HG02610 (cell line): Measurements from ENCODE around the gene LDLRAD4.

Experiments
- ATAC-seq: cut with Tn5 transposase; IDR thresholded peaks from one replicate; pipeline ENCODE4 v1.9.1; 2021; ENCODE audit warnings: mild to moderate bottlenecking, moderate library complexity; ENCODE audit not compliant: unreplicated experiment

Gene LDLRAD4

GRCh38 chr18:13619505-13620205 lies 401.1 kb downstream of the LDLRAD4 start:
- ATAC-seq, result no peak

GRCh38 chr18:13620206-13620672 lies 401.7 kb downstream of the LDLRAD4 start:
- no peak for ATAC-seq

GRCh38 chr18:13620818-13621445 lies 402.4 kb downstream of the LDLRAD4 start:
- no peak for ATAC-seq

GRCh38 chr18:13621446-13621849 lies 402.9 kb downstream of the LDLRAD4 start:
- ATAC-seq, result no peak

- ATAC-seq, result no peak
These were observed 403.5 kb downstream of the LDLRAD4 start for GRCh38 chr18:13621886-13622619.

GRCh38 chr18:13622751-13623150 lies 404.2 kb downstream of the LDLRAD4 start:
- ATAC-seq, result no peak

GRCh38 chr18:13623348-13623747 lies 404.8 kb downstream of the LDLRAD4 start:
- ATAC-seq, result no peak

GRCh38 chr18:13623871-13624270 lies 405.3 kb downstream of the LDLRAD4 start:
- ATAC-seq, result no peak

- no peak for ATAC-seq
These were observed 406.1 kb downstream of the LDLRAD4 start for GRCh38 chr18:13624563-13625237.

- no peak for ATAC-seq
These were observed 406.8 kb downstream of the LDLRAD4 start for GRCh38 chr18:13625355-13625754.

GRCh38 chr18:13625843-13626543 lies 407.4 kb downstream of the LDLRAD4 start:
- no peak for ATAC-seq

GRCh38 chr18:13626544-13626908 lies 408.0 kb downstream of the LDLRAD4 start:
- no peak for ATAC-seq

- no peak for ATAC-seq
These were observed 409.1 kb downstream of the LDLRAD4 start for GRCh38 chr18:13627639-13628038.

- ATAC-seq, result no peak
These were observed 409.7 kb downstream of the LDLRAD4 start for GRCh38 chr18:13628211-13628610.

- peak; percentile 71 for ATAC-seq
These were observed 411.5 kb downstream of the LDLRAD4 start for GRCh38 chr18:13629841-13630715.

GRCh38 chr18:13630716-13631268 lies 412.2 kb downstream of the LDLRAD4 start:
- no peak for ATAC-seq

- no peak for ATAC-seq
These were observed 415.1 kb downstream of the LDLRAD4 start for GRCh38 chr18:13633700-13634099.

GRCh38 chr18:13635046-13635445 lies 416.5 kb downstream of the LDLRAD4 start:
- no peak for ATAC-seq
